Epithelial cell of proximal tubule (primary cell): ENCODE measurements around the gene F10. TPM values are rescaled to one million over a fixed set of nuclear protein-coding genes. Genes with fewer than 3 reads are reported as not detected.
A peak's percentile ranks its signal among the peaks of the same experiment; 100 is the strongest.

Experiments
- DNase-seq: peaks from one replicate; pipeline ENCODE4 v3.0.0-alpha.2; 2011; ENCODE audit warnings: low read depth
- H3K4me3 ChIP-seq: 2 replicates; pipeline ENCODE4 v1.5.1; 2011; ENCODE audit warnings: low read depth, mild to moderate bottlenecking, low read length
- CTCF ChIP-seq: conservative IDR thresholded peaks from 2 replicates; pipeline ENCODE4 v1.5.1; 2012; ENCODE audit warnings: low read depth, mild to moderate bottlenecking, low read length
- total RNA-seq: library from RNA; depleted of rRNA; stranded (reverse); fragments of >200 nt; gene quantifications from 2 replicates; pipeline ENCODE4 v1.2.3, GENCODE V29; 2015

The F10 gene
- total RNA-seq, 1 donor from 2014 or later = 0.12 TPM

- TF ChIP-seq CTCF = no peak
- no peak overlapping the region for H3K4me3 ChIP-seq
- no peak for DNase-seq
Measured at GRCh38 chr13:113186061-113186900, 63.7 kb downstream of the F10 start.

- no peak overlapping the region for H3K4me3 ChIP-seq
- peak; percentile 92 for DNase-seq
- no peak for TF ChIP-seq CTCF
Measured at GRCh38 chr13:113187263-113187669, 64.7 kb downstream of the F10 start.

- H3K4me3 ChIP-seq = no peak overlapping the region
- no peak for DNase-seq
- no peak for TF ChIP-seq CTCF
Measured at GRCh38 chr13:113187883-113188665, 65.5 kb downstream of the F10 start.

GRCh38 chr13:113190181-113190580 is 67.6 kb downstream of the F10 start:
- DNase-seq = no peak
- TF ChIP-seq CTCF = no peak
- H3K4me3 ChIP-seq = no peak overlapping the region

- no peak for TF ChIP-seq CTCF
- H3K4me3 ChIP-seq = no peak overlapping the region
- no peak for DNase-seq
Measured at GRCh38 chr13:113192279-113192678, 69.7 kb downstream of the F10 start.

GRCh38 chr13:113192902-113193301 is 70.3 kb downstream of the F10 start:
- no peak overlapping the region for H3K4me3 ChIP-seq
- no peak for TF ChIP-seq CTCF
- DNase-seq = no peak
